Neuron (in vitro differentiated cells): Measurements from ENCODE around the gene MRPS18A.

Experiments
- H2AFZ ChIP-seq: one replicate; pipeline ENCODE4 v1.6.1; 2013; ENCODE audit warnings: low read depth, mild to moderate bottlenecking, inconsistent platforms, low read length, moderate library complexity
- H3K27me3 ChIP-seq: one replicate; pipeline ENCODE4 v1.6.1; 2013; ENCODE audit warnings: low read length; ENCODE audit not compliant: insufficient read depth
- H3K36me3 ChIP-seq: one replicate; pipeline ENCODE4 v1.6.1; 2013; ENCODE audit warnings: low read length; ENCODE audit not compliant: insufficient read depth
- H3K4me1 ChIP-seq: one replicate; pipeline ENCODE4 v1.6.1; 2013; ENCODE audit warnings: low read length; ENCODE audit not compliant: insufficient read depth
- H3K4me3 ChIP-seq: 2 replicates; pipeline ENCODE4 v1.5.1; 2013; ENCODE audit warnings: mild to moderate bottlenecking, low read length, moderate library complexity
- H3K9me3 ChIP-seq: one replicate; pipeline ENCODE4 v1.6.1; 2013; ENCODE audit warnings: low read length

Gene MRPS18A

DNA sequence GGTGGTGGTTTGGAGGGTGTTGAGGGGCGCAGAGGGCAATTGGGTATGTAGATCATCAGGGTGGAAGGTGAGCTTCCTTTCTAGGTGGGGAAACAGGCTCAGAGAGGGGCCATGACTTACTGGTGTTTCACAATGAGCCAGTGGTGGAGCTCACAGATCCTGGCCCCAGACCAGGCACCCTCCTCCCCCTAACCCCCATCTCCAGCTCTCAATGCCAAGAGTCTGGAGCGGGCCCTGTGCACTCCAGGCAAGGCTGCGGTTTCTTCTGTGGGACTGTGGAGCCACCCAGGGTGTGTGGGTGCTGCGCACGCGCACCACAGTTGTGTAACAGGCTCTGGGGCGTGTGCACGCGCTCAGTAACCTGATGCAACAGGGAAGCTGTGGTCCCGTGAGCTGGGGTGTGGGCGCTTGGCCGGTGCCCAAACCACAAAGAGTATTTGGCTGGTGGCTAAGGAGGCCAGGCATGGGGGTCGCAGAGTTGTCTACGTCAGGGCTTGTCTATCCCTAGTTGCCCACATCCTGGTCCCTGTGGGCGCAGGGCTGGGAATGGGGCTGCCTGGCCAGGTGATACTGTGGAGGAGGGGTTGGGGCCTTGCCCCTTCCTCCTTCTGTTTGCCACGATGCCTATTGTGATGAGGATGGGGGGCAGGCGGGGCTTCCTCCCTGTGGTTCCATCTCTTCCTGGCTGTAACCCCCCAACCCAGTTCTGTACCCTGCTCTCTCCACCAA lies 37.5 kb upstream of the MRPS18A start:
- no peaks in the 10 kb centered on the region for H3K36me3 ChIP-seq
- peaks cover 4% of the 10 kb centered on the region for H3K27me3 ChIP-seq
- H2AFZ ChIP-seq, result no peak overlapping the region
- H3K4me1 ChIP-seq, result no peaks in the 10 kb centered on the region
- H3K4me3 ChIP-seq, result no peak overlapping the region
- no peaks in the 10 kb centered on the region for H3K9me3 ChIP-seq

DNA sequence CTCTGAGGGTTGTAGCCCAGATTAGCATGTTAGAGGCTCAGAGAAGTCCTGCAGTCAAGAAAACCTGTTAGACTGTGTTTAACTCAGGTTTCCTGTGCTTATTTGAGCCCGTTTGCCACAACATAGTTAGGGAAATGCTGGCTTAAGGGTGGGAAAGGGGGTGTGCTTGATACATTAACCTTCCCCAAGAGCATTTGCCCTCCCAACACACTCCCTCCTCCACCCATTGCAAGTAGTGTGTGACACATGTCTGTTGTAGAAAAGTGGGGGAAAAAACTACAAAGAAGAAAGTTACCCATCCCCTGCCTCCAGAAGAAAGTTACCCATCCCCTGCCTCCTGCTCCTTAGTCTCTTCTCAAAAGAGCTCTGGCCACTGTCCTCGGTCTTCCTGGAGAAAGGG lies 36.8 kb upstream of the MRPS18A start:
- Histone ChIP-seq H2AFZ (no peak overlapping the region), H3K4me3 (no peak overlapping the region), H3K4me1 (no peaks in the 10 kb centered on the region), H3K36me3 (no peaks in the 10 kb centered on the region), H3K27me3 (peaks cover 11% of the 10 kb centered on the region), H3K9me3 (no peaks in the 10 kb centered on the region)

DNA sequence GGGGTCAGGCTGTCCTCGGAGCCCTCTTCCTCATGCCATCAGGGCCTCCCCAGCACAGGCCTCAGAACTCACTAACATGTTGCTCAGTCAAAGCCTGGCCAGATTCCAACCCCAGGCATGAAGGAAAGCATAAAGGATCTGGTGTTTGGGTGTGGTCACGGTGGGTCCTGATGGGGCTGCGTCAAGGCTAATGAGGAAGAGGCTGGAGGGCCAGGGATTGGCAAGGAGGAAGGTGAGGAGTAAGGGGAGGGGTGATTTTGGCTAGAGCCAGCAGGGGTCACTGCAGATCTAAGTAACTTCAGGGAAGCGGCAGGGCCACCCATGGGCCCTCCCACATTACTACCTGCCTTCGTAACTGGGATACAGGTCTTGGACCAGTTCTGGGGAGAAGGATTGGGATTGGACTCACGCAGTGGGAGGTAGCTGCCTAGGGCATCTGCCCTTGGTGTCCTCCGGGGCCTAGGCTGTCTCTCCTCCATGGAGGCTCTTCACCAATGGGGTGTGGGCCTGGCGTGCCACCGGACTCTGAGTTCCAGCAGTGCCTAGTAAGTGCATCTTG lies 36.2 kb upstream of the MRPS18A start:
- no peaks in the 10 kb centered on the region for H3K4me1 ChIP-seq
- H3K4me3 ChIP-seq, result no peak overlapping the region
- H3K27me3 ChIP-seq, result peaks cover 16% of the 10 kb centered on the region
- H3K36me3 ChIP-seq, result no peaks in the 10 kb centered on the region
- H2AFZ ChIP-seq, result no peak overlapping the region
- H3K9me3 ChIP-seq, result no peaks in the 10 kb centered on the region

DNA sequence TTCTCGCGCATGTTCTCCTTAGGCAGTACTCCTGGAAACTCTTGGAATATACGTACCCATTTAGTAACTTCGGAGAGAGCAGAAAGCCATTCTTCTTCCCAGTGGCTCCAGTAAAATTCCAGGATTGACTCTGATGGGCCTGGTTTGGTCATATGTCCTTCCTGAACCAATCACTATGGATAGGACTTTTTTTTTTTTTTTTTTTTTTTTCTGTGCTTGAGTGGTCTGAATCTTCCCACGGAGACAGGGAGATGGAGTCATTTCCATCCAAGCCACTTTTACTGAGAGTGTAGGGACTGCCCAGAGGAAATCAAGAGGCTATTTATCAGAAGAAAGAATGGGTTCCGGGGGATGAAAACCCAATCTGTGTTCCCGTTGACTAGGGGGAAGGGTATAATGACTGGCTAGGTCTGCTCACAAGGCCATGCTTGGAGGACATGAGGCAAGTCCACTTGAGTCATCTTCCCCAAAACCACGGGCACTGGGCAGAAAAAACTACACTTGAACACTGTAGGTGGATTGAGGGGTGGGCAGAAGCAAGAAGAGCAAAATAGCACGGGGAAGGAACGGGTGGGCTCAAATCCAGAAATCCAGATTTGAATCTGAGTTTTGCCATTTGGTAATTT lies 35.4 kb upstream of the MRPS18A start:
- Histone ChIP-seq H3K4me3 (no peak overlapping the region), H3K9me3 (no peaks in the 10 kb centered on the region), H2AFZ (no peak overlapping the region), H3K36me3 (no peaks in the 10 kb centered on the region), H3K4me1 (no peaks in the 10 kb centered on the region), H3K27me3 (peaks cover 16% of the 10 kb centered on the region)

DNA sequence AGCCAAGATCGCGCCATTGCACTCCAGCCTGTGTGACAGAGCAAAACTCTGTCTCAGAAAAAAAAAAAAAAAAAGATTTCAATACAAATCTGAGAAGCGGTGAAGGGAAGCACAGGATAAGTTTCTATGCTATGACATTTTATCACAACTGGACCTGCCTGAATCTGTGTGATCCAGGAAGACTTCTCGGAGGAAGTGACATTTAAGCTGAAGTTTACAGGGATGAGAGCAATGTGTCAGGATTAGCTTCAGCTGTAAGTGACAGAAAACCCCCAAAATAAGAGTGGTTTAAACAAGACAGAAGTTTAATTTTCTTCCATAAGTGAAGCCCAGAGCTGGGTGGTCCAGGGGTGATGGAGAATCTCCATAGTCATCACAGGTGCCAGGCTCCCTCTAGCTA lies 33.4 kb upstream of the MRPS18A start:
- Histone ChIP-seq H3K4me1 (no peaks in the 10 kb centered on the region), H2AFZ (no peak overlapping the region), H3K9me3 (no peaks in the 10 kb centered on the region), H3K27me3 (peaks cover 29% of the 10 kb centered on the region), H3K36me3 (no peaks in the 10 kb centered on the region), H3K4me3 (no peak overlapping the region)

DNA sequence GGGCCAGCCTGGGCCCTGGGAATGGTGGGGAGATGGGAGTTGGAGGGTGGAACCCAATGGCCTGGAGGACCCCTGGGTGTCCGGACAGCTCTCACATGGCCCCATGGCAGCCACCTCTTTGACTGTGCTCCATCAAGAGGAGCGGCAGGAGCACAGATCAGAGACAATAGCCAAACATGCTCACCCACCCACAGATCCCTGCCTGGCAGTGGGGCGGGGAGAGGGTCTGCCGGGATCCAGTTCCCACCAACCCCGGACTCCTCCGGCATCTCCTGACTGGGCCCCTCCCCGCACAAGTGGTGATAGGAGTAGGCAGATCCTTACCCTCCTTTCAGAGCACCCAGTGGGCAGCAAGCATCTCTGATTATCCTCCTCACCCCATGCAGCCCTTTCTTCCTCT lies 31.9 kb upstream of the MRPS18A start:
- Histone ChIP-seq H2AFZ (no peak overlapping the region), H3K4me3 (no peak overlapping the region), H3K9me3 (no peaks in the 10 kb centered on the region), H3K4me1 (no peaks in the 10 kb centered on the region), H3K27me3 (peaks cover 29% of the 10 kb centered on the region), H3K36me3 (no peaks in the 10 kb centered on the region)

DNA sequence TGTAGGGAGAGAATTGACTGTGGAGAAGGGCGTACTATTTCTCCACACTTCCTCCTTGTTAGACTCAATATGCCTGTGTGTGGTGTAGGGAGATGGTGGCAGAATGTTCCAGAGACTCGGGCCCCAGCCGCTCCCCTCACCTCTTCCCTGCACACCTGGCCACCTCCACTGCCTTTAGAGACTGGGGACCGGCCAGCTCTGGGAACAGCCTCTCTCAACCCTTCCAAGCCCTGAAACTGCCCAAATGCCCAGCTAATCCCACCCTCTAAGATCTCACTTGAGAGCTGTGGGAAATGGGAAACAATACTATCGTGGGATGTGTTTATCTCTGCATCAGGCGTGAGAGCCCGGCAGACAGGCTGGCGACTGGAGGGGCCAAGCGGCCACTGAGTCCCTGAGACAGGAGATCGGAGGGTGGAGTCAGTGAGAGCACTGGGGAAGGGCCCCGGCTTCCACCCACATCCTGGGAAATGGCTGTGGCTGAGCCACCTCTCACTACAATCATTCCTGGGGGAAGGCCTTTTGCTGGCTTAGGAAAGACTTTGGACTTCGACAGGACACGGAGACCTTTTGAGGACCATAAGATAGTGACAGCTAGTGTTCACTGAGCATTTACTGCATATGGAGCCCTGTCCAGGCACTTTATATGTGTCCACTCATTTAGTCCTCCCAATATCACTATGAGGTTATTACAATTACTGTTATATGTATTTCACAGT lies 31.0 kb upstream of the MRPS18A start:
- H3K36me3 ChIP-seq, result no peaks in the 10 kb centered on the region
- H3K9me3 ChIP-seq, result no peaks in the 10 kb centered on the region
- no peak overlapping the region for H3K4me3 ChIP-seq
- H2AFZ ChIP-seq, result no peak overlapping the region
- peaks cover 29% of the 10 kb centered on the region for H3K27me3 ChIP-seq
- H3K4me1 ChIP-seq, result no peaks in the 10 kb centered on the region

DNA sequence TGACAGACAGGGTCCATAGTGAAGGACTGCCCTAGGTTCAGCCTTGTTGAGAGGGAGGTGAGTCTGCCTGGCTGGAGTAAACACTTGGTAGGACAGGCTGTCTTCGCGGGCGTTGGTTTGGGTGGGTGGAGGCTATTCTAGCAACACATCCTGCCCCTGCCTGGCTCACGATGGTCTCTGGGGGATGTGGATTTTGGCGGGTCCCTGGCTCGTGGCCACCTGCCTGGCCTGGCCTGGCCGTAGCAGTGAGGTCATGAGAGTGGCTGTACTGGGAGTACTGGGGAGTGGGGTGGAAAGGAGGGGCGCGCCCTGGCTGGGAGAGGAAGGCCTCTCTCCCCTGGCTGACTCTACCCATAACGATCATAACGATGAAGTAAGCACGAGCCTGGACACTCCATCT lies 30.2 kb upstream of the MRPS18A start:
- no peaks in the 10 kb centered on the region for H3K9me3 ChIP-seq
- H3K4me3 ChIP-seq, result no peak overlapping the region
- H3K27me3 ChIP-seq, result peaks cover 29% of the 10 kb centered on the region
- no peaks in the 10 kb centered on the region for H3K36me3 ChIP-seq
- no peak overlapping the region for H2AFZ ChIP-seq
- H3K4me1 ChIP-seq, result no peaks in the 10 kb centered on the region

DNA sequence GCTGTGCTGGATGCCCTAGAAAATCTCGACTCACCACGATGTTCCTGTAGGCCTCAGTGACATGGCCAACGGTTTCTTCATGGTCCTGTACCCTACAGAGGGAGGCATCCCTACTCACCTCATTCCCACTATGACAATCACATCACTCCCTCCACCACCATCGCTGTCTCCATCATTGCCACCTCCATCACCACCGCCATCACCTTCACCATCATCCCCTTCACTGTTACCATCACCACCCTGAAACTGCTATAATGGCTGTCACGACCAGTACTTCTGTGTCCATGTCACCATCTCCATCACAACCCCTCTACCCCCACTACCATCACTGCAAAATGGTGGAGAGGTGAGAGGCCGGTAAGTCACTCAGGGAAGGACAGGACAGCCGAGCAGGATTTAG lies 29.8 kb upstream of the MRPS18A start:
- H3K36me3 ChIP-seq, result no peaks in the 10 kb centered on the region
- no peak overlapping the region for H3K4me3 ChIP-seq
- H3K27me3 ChIP-seq, result peaks cover 32% of the 10 kb centered on the region
- no peaks in the 10 kb centered on the region for H3K9me3 ChIP-seq
- H2AFZ ChIP-seq, result no peak overlapping the region
- no peaks in the 10 kb centered on the region for H3K4me1 ChIP-seq

DNA sequence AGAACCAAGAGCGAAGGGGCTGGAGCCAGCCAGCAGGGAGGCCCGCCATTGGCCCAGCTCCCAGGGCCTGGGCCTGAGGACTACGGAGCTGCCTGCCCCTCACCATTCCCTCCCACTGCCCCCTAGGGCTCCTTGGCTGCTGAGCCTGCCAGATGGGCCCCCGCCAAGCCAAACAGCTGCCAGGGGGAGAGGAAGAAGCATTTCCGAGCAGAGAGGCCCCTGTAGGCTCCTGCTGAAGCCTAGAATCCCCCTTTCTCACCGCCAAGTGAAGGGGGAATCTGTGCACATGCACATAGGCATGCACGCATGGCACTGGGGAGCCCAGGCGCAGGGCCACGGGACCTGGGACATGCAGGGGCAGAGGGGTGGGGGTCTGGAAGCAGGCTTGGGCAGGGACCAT lies 28.5 kb upstream of the MRPS18A start:
- Histone ChIP-seq H2AFZ (no peak overlapping the region), H3K36me3 (no peaks in the 10 kb centered on the region), H3K9me3 (no peaks in the 10 kb centered on the region), H3K4me1 (no peaks in the 10 kb centered on the region), H3K4me3 (no peak overlapping the region), H3K27me3 (peaks cover 28% of the 10 kb centered on the region)

DNA sequence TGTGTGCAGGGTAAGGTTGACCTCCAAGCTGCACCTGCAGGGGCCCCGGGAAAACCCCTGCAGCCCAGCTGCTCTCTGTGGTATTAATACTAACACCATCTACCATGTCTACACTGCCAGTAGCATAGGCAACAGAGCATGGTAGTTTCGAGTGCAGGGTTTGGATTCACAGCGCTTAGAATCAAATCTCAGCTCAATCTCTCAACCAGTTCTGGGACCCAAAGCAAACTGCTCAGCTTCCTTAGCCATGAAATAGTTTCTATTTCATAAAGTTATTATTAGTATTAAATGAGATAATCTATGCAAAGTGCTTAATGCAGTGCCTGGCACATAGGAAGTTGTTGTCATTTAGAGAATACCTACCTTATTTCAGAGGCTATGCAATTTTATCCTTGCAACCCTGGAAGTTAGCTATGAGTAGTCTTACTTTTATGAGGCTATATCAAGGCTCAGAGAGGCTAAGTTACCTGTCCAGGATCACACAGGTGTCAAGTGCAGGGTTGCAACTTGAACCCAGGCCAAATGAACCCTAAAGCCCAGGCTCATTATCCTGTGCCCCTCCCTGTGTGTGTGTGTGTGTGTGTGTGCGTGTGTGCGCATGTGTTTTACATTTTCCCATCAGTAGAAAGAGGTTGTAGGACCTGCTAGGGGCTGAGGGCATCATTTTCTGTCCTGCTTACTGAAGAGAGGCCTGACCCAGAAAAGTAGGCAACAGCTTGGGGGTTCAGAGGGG lies 27.6 kb upstream of the MRPS18A start:
- Histone ChIP-seq H3K4me1 (no peaks in the 10 kb centered on the region), H3K9me3 (no peaks in the 10 kb centered on the region), H3K4me3 (no peak overlapping the region), H3K27me3 (peaks cover 28% of the 10 kb centered on the region), H2AFZ (no peak overlapping the region), H3K36me3 (no peaks in the 10 kb centered on the region)

DNA sequence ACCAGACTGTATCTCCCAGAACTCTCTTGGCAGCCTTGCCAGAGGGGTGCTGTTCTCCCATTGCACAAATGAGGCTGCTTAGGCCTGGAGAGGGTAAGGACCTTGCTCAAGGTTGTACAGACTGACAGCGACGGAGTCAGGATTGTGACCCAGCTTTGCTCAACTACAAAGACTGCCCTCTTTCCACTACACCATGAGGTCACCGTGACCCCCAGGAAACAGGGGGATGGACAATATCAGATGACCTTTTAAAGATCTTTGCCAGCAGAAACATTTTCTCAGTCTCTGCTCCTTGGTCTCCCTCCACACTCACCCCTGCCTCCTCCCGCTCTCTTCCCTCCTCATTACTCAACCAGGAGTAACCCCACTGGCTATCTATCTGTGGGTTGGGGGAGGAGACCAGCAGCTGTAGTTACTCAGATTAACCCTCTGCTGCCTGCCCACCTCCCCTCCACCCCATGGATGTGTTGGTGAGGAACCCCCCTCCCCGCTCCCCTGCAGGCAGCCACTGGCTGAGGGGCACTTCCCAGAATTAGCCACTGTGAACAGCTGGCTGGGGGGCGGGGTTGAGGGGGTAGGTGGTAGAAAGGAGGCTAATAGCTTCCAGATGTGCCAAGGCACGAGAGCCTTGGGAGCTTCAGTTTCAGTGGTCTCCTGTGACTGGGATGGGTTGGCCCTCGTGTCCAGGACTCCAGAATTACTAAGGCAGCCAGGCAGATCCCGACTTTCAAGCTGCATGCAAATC lies 26.9 kb upstream of the MRPS18A start:
- peaks cover 22% of the 10 kb centered on the region for H3K27me3 ChIP-seq
- H2AFZ ChIP-seq, result no peak overlapping the region
- no peak overlapping the region for H3K4me3 ChIP-seq
- no peaks in the 10 kb centered on the region for H3K4me1 ChIP-seq
- no peaks in the 10 kb centered on the region for H3K9me3 ChIP-seq
- H3K36me3 ChIP-seq, result no peaks in the 10 kb centered on the region
